Endodermal cell (in vitro differentiated cells): ENCODE measurements around the gene PPFIA2. TPM values are rescaled to one million over a fixed set of nuclear protein-coding genes. Genes with fewer than 3 reads are reported as not detected.

Source experiments
- DNase-seq: peaks from one replicate; pipeline ENCODE4 v3.0.0-alpha.2; 2017
- H3K27ac ChIP-seq: 2 replicates; pipeline ENCODE4 v1.5.1; 2013; ENCODE audit warnings: mild to moderate bottlenecking, low read depth, low read length, moderate library complexity
- H3K27me3 ChIP-seq: 2 replicates; pipeline ENCODE4 v1.6.1; 2013; ENCODE audit warnings: mild to moderate bottlenecking, low read length, moderate library complexity; ENCODE audit not compliant: insufficient read depth, control insufficient read depth, poor library complexity, severe bottlenecking
- H3K36me3 ChIP-seq: 2 replicates; pipeline ENCODE4 v1.7.0; 2013; ENCODE audit warnings: mild to moderate bottlenecking, low read length, moderate library complexity; ENCODE audit not compliant: control insufficient read depth, insufficient read depth
- H3K4me1 ChIP-seq: one replicate; pipeline ENCODE4 v1.7.0; 2013; ENCODE audit warnings: low read length; ENCODE audit not compliant: control insufficient read depth, insufficient read depth
- H3K4me3 ChIP-seq: 2 replicates; pipeline ENCODE4 v1.5.1; 2013; ENCODE audit warnings: mild to moderate bottlenecking, low read length, moderate library complexity
- H3K9ac ChIP-seq: 2 replicates; pipeline ENCODE4 v1.6.1; 2013; ENCODE audit warnings: mild to moderate bottlenecking, low read length, moderate library complexity; ENCODE audit not compliant: poor library complexity, severe bottlenecking; ENCODE audit errors: extremely low read depth
- H3K9me3 ChIP-seq: 2 replicates; pipeline ENCODE4 v1.6.1; 2013; ENCODE audit warnings: mild to moderate bottlenecking, low read length, moderate library complexity; ENCODE audit not compliant: control insufficient read depth
- H3K27ac Mint-ChIP-seq: 2 replicates; pipeline ENCODE4 v1.8.0; 2020; ENCODE audit warnings: mixed read lengths
- H3K27me3 Mint-ChIP-seq: 2 replicates; pipeline ENCODE4 v1.8.0; 2021; ENCODE audit warnings: mild to moderate bottlenecking, mixed read lengths; ENCODE audit not compliant: insufficient read depth
- H3K36me3 Mint-ChIP-seq: 2 replicates; pipeline ENCODE4 v1.8.0; 2020; ENCODE audit warnings: low read depth, mixed read lengths
- H3K4me1 Mint-ChIP-seq: 2 replicates; pipeline ENCODE4 v1.8.0; 2020; ENCODE audit warnings: mixed read lengths
- H3K4me3 Mint-ChIP-seq: 2 replicates; pipeline ENCODE4 v1.8.0; 2020; ENCODE audit warnings: mild to moderate bottlenecking, moderate library complexity, mixed read lengths
- H3K9me3 Mint-ChIP-seq: 2 replicates; pipeline ENCODE4 v1.8.0; 2020; ENCODE audit warnings: mild to moderate bottlenecking, mixed read lengths
- CTCF ChIP-seq: fragments of 200-600 bp; sonication (generic); conservative IDR thresholded peaks from 2 replicates; pipeline ENCODE4 v1.5.0; 2021; ENCODE audit warnings: antibody characterized with exemption, mild to moderate bottlenecking
- WGBS, 2 experiments: methylation state at CpG; one replicate each; pipeline versions ENCODE4 v1.1.5 to v1.1.7; 2013; ENCODE audit warnings: missing lambda C conversion rate in 2 of 2, mixed read lengths in 1 of 2; ENCODE audit not compliant: insufficient coverage in 1 of 2, insufficient read length in 1 of 2; 5-methylcytosine and 5-hydroxymethylcytosine counted together
- total RNA-seq, 2 donors: library from RNA; stranded (reverse); fragmentation: NEBNext Ultra II Directional in 1 of 2; extraction: Animal tissue kit (Norgen Biotek cat#: 25700) in 1 of 2; gene quantifications; 2 replicates in 1 of 2; 3 replicates in 1 of 2; pipeline ENCODE4 v1.2.1, GENCODE V29; 2021

Gene PPFIA2
- total RNA-seq, 2 donors from 2014 or later = 1.2 TPM; not detected in 1

GRCh38 chr12:81639196-81639595 is 120.0 kb downstream of the PPFIA2 start:
- WGBS, 2 experiments = no CpG with 5 or more reads among the region's 1 CpG
- no peaks in the 10 kb centered on the region for H3K9me3 ChIP-seq
- no peaks in the 10 kb centered on the region for H3K4me1 Mint-ChIP-seq
- no peak for DNase-seq
- H3K9ac ChIP-seq = no peak overlapping the region
- no peaks in the 10 kb centered on the region for H3K4me1 ChIP-seq
- no peak for TF ChIP-seq CTCF
- no peak overlapping the region for H3K27ac ChIP-seq
- H3K27ac Mint-ChIP-seq = no peak overlapping the region
- no peaks in the 10 kb centered on the region for H3K36me3 Mint-ChIP-seq
- no peaks in the 10 kb centered on the region for H3K9me3 Mint-ChIP-seq
- H3K27me3 ChIP-seq = no peaks in the 10 kb centered on the region
- H3K4me3 ChIP-seq = no peak overlapping the region
- H3K4me3 Mint-ChIP-seq = no peak overlapping the region
- H3K27me3 Mint-ChIP-seq = no peaks in the 10 kb centered on the region
- no peaks in the 10 kb centered on the region for H3K36me3 ChIP-seq

GRCh38 chr12:81633127-81633526 is 126.0 kb downstream of the PPFIA2 start:
- H3K4me1 Mint-ChIP-seq = no peaks in the 10 kb centered on the region
- H3K27me3 Mint-ChIP-seq = no peaks in the 10 kb centered on the region
- H3K4me3 Mint-ChIP-seq = no peak overlapping the region
- Histone ChIP-seq H3K4me1 (no peaks in the 10 kb centered on the region), H3K9me3 (no peaks in the 10 kb centered on the region), H3K27ac (no peak overlapping the region), H3K36me3 (no peaks in the 10 kb centered on the region), H3K9ac (no peak overlapping the region), H3K27me3 (no peaks in the 10 kb centered on the region), H3K4me3 (no peak overlapping the region)
- DNase-seq = no peak
- H3K27ac Mint-ChIP-seq = no peak overlapping the region
- no peak for TF ChIP-seq CTCF
- no peaks in the 10 kb centered on the region for H3K9me3 Mint-ChIP-seq
- H3K36me3 Mint-ChIP-seq = no peaks in the 10 kb centered on the region

- no peaks in the 10 kb centered on the region for H3K9me3 Mint-ChIP-seq
- Histone ChIP-seq H3K9me3 (no peaks in the 10 kb centered on the region), H3K9ac (no peak overlapping the region), H3K4me1 (no peaks in the 10 kb centered on the region), H3K36me3 (no peaks in the 10 kb centered on the region), H3K27ac (no peak overlapping the region), H3K4me3 (no peak overlapping the region), H3K27me3 (no peaks in the 10 kb centered on the region)
- 6 to 40% methylated on average over 2 to 4 of the region's 4 CpGs for WGBS, 2 experiments
- H3K4me3 Mint-ChIP-seq = no peak overlapping the region
- no peaks in the 10 kb centered on the region for H3K36me3 Mint-ChIP-seq
- H3K4me1 Mint-ChIP-seq = no peaks in the 10 kb centered on the region
- H3K27me3 Mint-ChIP-seq = no peaks in the 10 kb centered on the region
- no peak for DNase-seq
- TF ChIP-seq CTCF = peak; percentile 87
- no peak overlapping the region for H3K27ac Mint-ChIP-seq
Observed at GRCh38 chr12:81627336-81628189, 131.6 kb downstream of the PPFIA2 start.
